ENCODE data around the gene DLEC1.

- TF ChIP-seq CTCF (IDR thresholded peaks at IDR 0.05; ENCODE audit: poor library complexity, severe bottlenecking) (no peak), SMC3 (conservative IDR thresholded peaks at IDR 0.05; ENCODE audit: poor library complexity) (no peak), EP300 (conservative IDR thresholded peaks at IDR 0.05; ENCODE audit: poor library complexity, severe bottlenecking) (no peak)
These were observed 48.5 kb upstream of the DLEC1 start, which contains the start of gene VILL for GRCh38 chr3:37990527-37990926.
